HG03378 (cell line): ENCODE results near the gene RGS3.
A peak's percentile ranks its signal among the peaks of the same experiment; 100 is the strongest.

ENCODE experiments used
- ATAC-seq: cut with Tn5 transposase; IDR thresholded peaks from one replicate; pipeline ENCODE4 v1.9.1; 2021; ENCODE audit warnings: mild to moderate bottlenecking, moderate library complexity; ENCODE audit not compliant: unreplicated experiment

Gene RGS3

GRCh38 chr9:113509463-113509862 is 45.9 kb downstream of the RGS3 start:
- no peak for ATAC-seq

- ATAC-seq: no peak
Measured at GRCh38 chr9:113511047-113511521, 47.6 kb downstream of the RGS3 start.

- ATAC-seq: peak; percentile 61
Measured at GRCh38 chr9:113511856-113512761, 48.6 kb downstream of the RGS3 start.

- ATAC-seq: no peak
Measured at GRCh38 chr9:113513111-113513510, 49.6 kb downstream of the RGS3 start.

- ATAC-seq: no peak
Measured at GRCh38 chr9:113513536-113513935, 50.0 kb downstream of the RGS3 start.

- ATAC-seq: no peak
Measured at GRCh38 chr9:113514061-113514460, 50.5 kb downstream of the RGS3 start.

GRCh38 chr9:113514748-113515147 is 51.2 kb downstream of the RGS3 start:
- ATAC-seq: no peak

- ATAC-seq: no peak
Measured at GRCh38 chr9:113515862-113516261, 52.3 kb downstream of the RGS3 start.

- peak; percentile 89 for ATAC-seq
Measured at GRCh38 chr9:113516840-113517577, 53.5 kb downstream of the RGS3 start.

GRCh38 chr9:113519426-113520108 is 56.0 kb downstream of the RGS3 start:
- no peak for ATAC-seq

- no peak for ATAC-seq
Measured at GRCh38 chr9:113520109-113520642, 56.6 kb downstream of the RGS3 start.

- ATAC-seq: no peak
Measured at GRCh38 chr9:113521693-113522255, 58.2 kb downstream of the RGS3 start.

GRCh38 chr9:113522419-113522818 is 58.9 kb downstream of the RGS3 start:
- ATAC-seq: no peak

GRCh38 chr9:113522858-113523257 is 59.3 kb downstream of the RGS3 start:
- no peak for ATAC-seq

- ATAC-seq: peak; percentile 91
Measured at GRCh38 chr9:113523421-113524141, 60.1 kb downstream of the RGS3 start.

- ATAC-seq: no peak
Measured at GRCh38 chr9:113524468-113524867, 60.9 kb downstream of the RGS3 start.

- no peak for ATAC-seq
Measured at GRCh38 chr9:113525205-113525604, 61.7 kb downstream of the RGS3 start.

- ATAC-seq: no peak
Measured at GRCh38 chr9:113525831-113526230, 62.3 kb downstream of the RGS3 start.

GRCh38 chr9:113526231-113526746 is 62.8 kb downstream of the RGS3 start:
- ATAC-seq: no peak

GRCh38 chr9:113526841-113527240 is 63.3 kb downstream of the RGS3 start:
- ATAC-seq: no peak
